CD4-positive, CD25-positive, alpha-beta regulatory T cell (primary cell): ENCODE data around the gene GDAP2. TPM values are rescaled to one million over a fixed set of nuclear protein-coding genes. Genes with fewer than 3 reads are reported as not detected.

ENCODE experiments used
- ATAC-seq, 2 donors: fragments of 150-1000 bp; cut with Tn5 transposase; one replicate each; pipeline ENCODE4 v1.10.0; 2021; ENCODE audit warnings: low read depth in 2 of 2, moderate number of reproducible peaks in 2 of 2, moderate library complexity in 1 of 2
- DNase-seq, 3 donors: peaks; one replicate each; pipeline versions ENCODE4 v3.0.0 to v3.0.0-alpha.2; 2012 to 2022; ENCODE audit warnings: mixed read lengths in 1 of 3
- H3K27ac ChIP-seq: one replicate; pipeline ENCODE4 v1.7.0; 2013; ENCODE audit warnings: mild to moderate bottlenecking, low read length; ENCODE audit not compliant: insufficient read depth, poor library complexity, severe bottlenecking
- H3K27me3 ChIP-seq: one replicate; pipeline ENCODE4 v1.7.0; 2013; ENCODE audit warnings: low read length; ENCODE audit not compliant: control insufficient read depth, insufficient read depth
- H3K36me3 ChIP-seq: one replicate; pipeline ENCODE4 v1.7.0; 2013; ENCODE audit warnings: mild to moderate bottlenecking, low read length, moderate library complexity; ENCODE audit not compliant: control insufficient read depth, insufficient read depth
- H3K4me1 ChIP-seq: 2 replicates; pipeline ENCODE4 v1.7.0; 2013; ENCODE audit warnings: mild to moderate bottlenecking, low read length; ENCODE audit not compliant: insufficient read depth, control insufficient read depth, poor library complexity, severe bottlenecking
- H3K4me3 ChIP-seq: one replicate; pipeline ENCODE4 v1.7.0; 2013; ENCODE audit warnings: low read depth, mild to moderate bottlenecking, low read length, moderate library complexity
- H3K9me3 ChIP-seq, 2 experiments: 1 replicate in 1 of 2; 2 replicates in 1 of 2; pipeline ENCODE4 v1.7.0; 2013; ENCODE audit warnings: low read length in 2 of 2, mild to moderate bottlenecking in 1 of 2, moderate library complexity in 1 of 2; ENCODE audit not compliant: control insufficient read depth in 2 of 2
- H3K27ac Mint-ChIP-seq, 3 donors: one replicate each; pipeline ENCODE4 v1.8.0; 2020 to 2022; ENCODE audit warnings: mild to moderate bottlenecking in 3 of 3, mixed read lengths in 3 of 3, moderate library complexity in 2 of 3
- H3K27me3 Mint-ChIP-seq: one replicate; pipeline ENCODE4 v1.8.0; 2022; ENCODE audit warnings: mild to moderate bottlenecking, mixed read lengths
- H3K36me3 Mint-ChIP-seq: one replicate; pipeline ENCODE4 v1.8.0; 2020; ENCODE audit warnings: mixed read lengths
- H3K4me1 Mint-ChIP-seq, 4 donors: one replicate each; pipeline ENCODE4 v1.8.0; 2020 to 2022; ENCODE audit warnings: mixed read lengths in 4 of 4, mild to moderate bottlenecking in 1 of 4
- H3K4me3 Mint-ChIP-seq, 4 donors: one replicate each; pipeline ENCODE4 v1.8.0; 2020 to 2022; ENCODE audit warnings: mild to moderate bottlenecking in 4 of 4, mixed read lengths in 4 of 4, moderate library complexity in 3 of 4
- H3K9me3 Mint-ChIP-seq, 7 donors: one replicate each; pipeline ENCODE4 v1.8.0; 2020 to 2022; ENCODE audit warnings: mixed read lengths in 7 of 7, mild to moderate bottlenecking in 3 of 7, moderate library complexity in 2 of 7
- polyA plus RNA-seq, 4 donors: library from polyadenylated mRNA; unstranded; fragments of 300-500 nt; fragmentation: Illumina TruSeq; gene quantifications; one replicate each; pipeline ENCODE4 v1.2.3, GENCODE V29; 2021
- total RNA-seq: library from RNA; stranded (reverse); gene quantifications from one replicate; pipeline ENCODE4 v1.2.3, GENCODE V29; 2022

The GDAP2 gene
- total and polyA plus RNA-seq, 5 donors from 2014 or later = 9.5 to 27.9 (median 14.3) TPM

GRCh38 chr1:117883616-117884015 is 45.8 kb downstream of the GDAP2 start:
- Mint-ChIP-seq H3K27ac (no peak overlapping the region), H3K4me3 (no peak overlapping the region), H3K9me3 (peaks cover 0 to 2% (median 0%) of the 10 kb centered on the region in 7 donors), H3K4me1 (peaks cover 0 to 9% (median 4%) of the 10 kb centered on the region in 4 donors), H3K36me3 (peaks cover 32% of the 10 kb centered on the region), H3K27me3 (no peaks in the 10 kb centered on the region)
- ATAC-seq (no peak), DNase-seq (no peak)
- Histone ChIP-seq H3K4me3 (no peak overlapping the region), H3K36me3 (peaks cover 46% of the 10 kb centered on the region), H3K27ac (no peak overlapping the region), H3K27me3 (no peaks in the 10 kb centered on the region), H3K4me1 (no peaks in the 10 kb centered on the region), H3K9me3 (no peaks in the 10 kb centered on the region)

GRCh38 chr1:117879284-117879683 is 50.1 kb downstream of the GDAP2 start:
- H3K4me1 ChIP-seq = no peaks in the 10 kb centered on the region
- H3K4me1 Mint-ChIP-seq = peaks cover 0 to 9% (median 0%) of the 10 kb centered on the region in 4 donors
- peaks cover 1 to 15% (median 6%) of the 10 kb centered on the region in 7 donors for H3K9me3 Mint-ChIP-seq
- H3K4me3 ChIP-seq = no peak overlapping the region
- DNase-seq (no peak), ATAC-seq (no peak)
- no peaks in the 10 kb centered on the region for H3K27me3 Mint-ChIP-seq
- peaks cover 49% of the 10 kb centered on the region for H3K36me3 Mint-ChIP-seq
- H3K36me3 ChIP-seq = peaks cover 77% of the 10 kb centered on the region
- H3K27me3 ChIP-seq = no peaks in the 10 kb centered on the region
- no peak overlapping the region for H3K27ac Mint-ChIP-seq
- peaks cover 5 to 13% of the 10 kb centered on the region in 2 experiments for H3K9me3 ChIP-seq
- no peak overlapping the region for H3K4me3 Mint-ChIP-seq
- H3K27ac ChIP-seq = no peak overlapping the region

GRCh38 chr1:117877823-117878222 is 51.6 kb downstream of the GDAP2 start:
- ATAC-seq = no peak
- no peaks in the 10 kb centered on the region for H3K27me3 Mint-ChIP-seq

GRCh38 chr1:117871013-117871412 is 58.4 kb downstream of the GDAP2 start:
- Histone ChIP-seq H3K4me3 (no peak overlapping the region), H3K36me3 (peaks cover 74% of the 10 kb centered on the region), H3K27me3 (no peaks in the 10 kb centered on the region), H3K4me1 (no peaks in the 10 kb centered on the region), H3K9me3 (peaks cover 15 to 25% of the 10 kb centered on the region in 2 experiments), H3K27ac (no peak overlapping the region)
- Mint-ChIP-seq H3K4me3 (no peak overlapping the region), H3K27me3 (peaks cover 1% of the 10 kb centered on the region), H3K27ac (no peak overlapping the region), H3K4me1 (peaks cover 0 to 2% (median 0%) of the 10 kb centered on the region in 4 donors), H3K36me3 (peaks cover 82% of the 10 kb centered on the region), H3K9me3 (peaks cover under 1 to 22% (median 10%) of the 10 kb centered on the region in 7 donors)
- no peak for DNase-seq
- ATAC-seq = no peak

More at GRCh38 chr1:117877823-117878222, 51.6 kb downstream of the GDAP2 start:
- Mint-ChIP-seq H3K4me3 (no peak overlapping the region), H3K4me1 (peaks cover 0 to 2% (median 0%) of the 10 kb centered on the region in 4 donors), H3K36me3 (peaks cover 54% of the 10 kb centered on the region), H3K9me3 (peaks cover 4 to 22% (median 14%) of the 10 kb centered on the region in 7 donors), H3K27ac (no peak overlapping the region)
- Histone ChIP-seq H3K9me3 (peaks cover 15 to 25% of the 10 kb centered on the region in 2 experiments), H3K4me3 (no peak overlapping the region), H3K27me3 (no peaks in the 10 kb centered on the region), H3K36me3 (peaks cover 82% of the 10 kb centered on the region), H3K4me1 (no peaks in the 10 kb centered on the region), H3K27ac (no peak overlapping the region)
- DNase-seq = no peak

GRCh38 chr1:117861694-117862093 is 67.7 kb downstream of the GDAP2 start:
- Histone ChIP-seq H3K4me1 (no peaks in the 10 kb centered on the region), H3K27me3 (no peaks in the 10 kb centered on the region), H3K36me3 (peaks cover 9% of the 10 kb centered on the region), H3K27ac (no peak overlapping the region), H3K9me3 (no peaks in the 10 kb centered on the region), H3K4me3 (no peak overlapping the region)
- Mint-ChIP-seq H3K4me3 (no peak overlapping the region), H3K27ac (no peak overlapping the region), H3K36me3 (peaks cover 24% of the 10 kb centered on the region), H3K4me1 (no peaks in the 10 kb centered on the region), H3K27me3 (peaks cover 5% of the 10 kb centered on the region), H3K9me3 (peaks cover 0 to 4% (median 0%) of the 10 kb centered on the region in 7 donors)
- ATAC-seq = no peak
- DNase-seq = no peak

- no peak overlapping the region for H3K4me3 Mint-ChIP-seq
- no peaks in the 10 kb centered on the region for H3K27me3 ChIP-seq
- H3K4me3 ChIP-seq = no peak overlapping the region
- peaks cover 4% of the 10 kb centered on the region for H3K36me3 ChIP-seq
- peaks cover 4% of the 10 kb centered on the region for H3K27me3 Mint-ChIP-seq
- peaks cover 20% of the 10 kb centered on the region for H3K36me3 Mint-ChIP-seq
- H3K9me3 ChIP-seq = no peaks in the 10 kb centered on the region
- H3K9me3 Mint-ChIP-seq = peaks cover 0 to 2% (median 0%) of the 10 kb centered on the region in 7 donors
- no peaks in the 10 kb centered on the region for H3K4me1 ChIP-seq
- H3K27ac Mint-ChIP-seq = no peak overlapping the region
- DNase-seq = no peak
- ATAC-seq = no peak
- no peaks in the 10 kb centered on the region for H3K4me1 Mint-ChIP-seq
- no peak overlapping the region for H3K27ac ChIP-seq
Observed at GRCh38 chr1:117860896-117861610, 68.4 kb downstream of the GDAP2 start.

- no peaks in the 10 kb centered on the region for H3K27me3 Mint-ChIP-seq
- H3K36me3 Mint-ChIP-seq = peaks cover 13% of the 10 kb centered on the region
- H3K27ac ChIP-seq = no peak overlapping the region
- H3K36me3 ChIP-seq = no peaks in the 10 kb centered on the region
- H3K4me3 ChIP-seq = no peak overlapping the region
- no peak overlapping the region for H3K27ac Mint-ChIP-seq
- no peak for DNase-seq
- H3K4me3 Mint-ChIP-seq = no peak overlapping the region
- H3K4me1 ChIP-seq = no peaks in the 10 kb centered on the region
- no peaks in the 10 kb centered on the region for H3K9me3 ChIP-seq
- ATAC-seq = no peak
- H3K9me3 Mint-ChIP-seq = no peaks in the 10 kb centered on the region
- H3K4me1 Mint-ChIP-seq = no peaks in the 10 kb centered on the region
- no peaks in the 10 kb centered on the region for H3K27me3 ChIP-seq
Observed at GRCh38 chr1:117859901-117860300, 69.5 kb downstream of the GDAP2 start.

GRCh38 chr1:117857418-117857817 is 72.0 kb downstream of the GDAP2 start:
- H3K27me3 Mint-ChIP-seq = no peaks in the 10 kb centered on the region
- no peak for ATAC-seq
- H3K9me3 ChIP-seq = no peaks in the 10 kb centered on the region
- peaks cover 0 to 1% (median 0%) of the 10 kb centered on the region in 7 donors for H3K9me3 Mint-ChIP-seq
- H3K27me3 ChIP-seq = no peaks in the 10 kb centered on the region
- H3K27ac ChIP-seq = no peak overlapping the region
- H3K36me3 Mint-ChIP-seq = peaks cover 9% of the 10 kb centered on the region
- H3K4me1 ChIP-seq = no peaks in the 10 kb centered on the region
- H3K27ac Mint-ChIP-seq = no peak overlapping the region
- no peak for DNase-seq
- H3K4me1 Mint-ChIP-seq = no peaks in the 10 kb centered on the region
- no peak overlapping the region for H3K4me3 Mint-ChIP-seq
- H3K4me3 ChIP-seq = no peak overlapping the region
- no peaks in the 10 kb centered on the region for H3K36me3 ChIP-seq
